Endothelial cell (in vitro differentiated cells): ENCODE data around the gene CAMKK2. TPM values are rescaled to one million over a fixed set of nuclear protein-coding genes. Genes with fewer than 3 reads are reported as not detected.

Source experiments
- DNase-seq: peaks from one replicate; pipeline ENCODE4 v3.0.0; 2021; ENCODE audit warnings: low spot score
- H3K27ac Mint-ChIP-seq: one replicate; pipeline ENCODE4 v1.8.0; 2021; ENCODE audit warnings: mixed read lengths, inconsistent platforms; ENCODE audit not compliant: unreplicated experiment
- H3K27me3 Mint-ChIP-seq: one replicate; pipeline ENCODE4 v1.8.0; 2021; ENCODE audit warnings: mild to moderate bottlenecking, moderate library complexity, mixed read lengths, inconsistent platforms; ENCODE audit not compliant: unreplicated experiment
- H3K36me3 Mint-ChIP-seq: one replicate; pipeline ENCODE4 v1.8.0; 2021; ENCODE audit warnings: mild to moderate bottlenecking, low read depth, mixed read lengths, inconsistent platforms; ENCODE audit not compliant: unreplicated experiment
- H3K4me1 Mint-ChIP-seq: one replicate; pipeline ENCODE4 v1.8.0; 2021; ENCODE audit warnings: mild to moderate bottlenecking, mixed read lengths, inconsistent platforms; ENCODE audit not compliant: unreplicated experiment
- H3K4me3 Mint-ChIP-seq: one replicate; pipeline ENCODE4 v1.8.0; 2021; ENCODE audit warnings: mild to moderate bottlenecking, mixed read lengths, inconsistent platforms; ENCODE audit not compliant: unreplicated experiment
- H3K9me3 Mint-ChIP-seq: one replicate; pipeline ENCODE4 v1.8.0; 2021; ENCODE audit warnings: mixed read lengths, inconsistent platforms; ENCODE audit not compliant: unreplicated experiment
- total RNA-seq: library from RNA; stranded (reverse); fragmentation: NEBNext Ultra II Directional; extraction: Animal tissue kit (Norgen Biotek cat#: 25700); gene quantifications from one replicate; pipeline ENCODE4 v1.2.1, GENCODE V29; 2021; ENCODE audit not compliant: unreplicated experiment
- TF ChIP-seq, protein P1 (sequence below): fragments of 200-600 bp; sonication (generic); IDR thresholded peaks from one replicate; pipeline ENCODE4 v1.5.0; 2021; ENCODE audit warnings: antibody characterized with exemption; ENCODE audit not compliant: unreplicated experiment

Gene CAMKK2
- total RNA-seq, 1 donor from 2014 or later = 44.5 TPM

GRCh38 chr12:121294151-121294889 is 2.2 kb downstream of the CAMKK2 start:
- no peak overlapping the region for H3K4me3 Mint-ChIP-seq
- H3K36me3 Mint-ChIP-seq = peaks cover 10% of the 10 kb centered on the region
- H3K9me3 Mint-ChIP-seq = no peaks in the 10 kb centered on the region
- TF ChIP-seq, protein P1, sequence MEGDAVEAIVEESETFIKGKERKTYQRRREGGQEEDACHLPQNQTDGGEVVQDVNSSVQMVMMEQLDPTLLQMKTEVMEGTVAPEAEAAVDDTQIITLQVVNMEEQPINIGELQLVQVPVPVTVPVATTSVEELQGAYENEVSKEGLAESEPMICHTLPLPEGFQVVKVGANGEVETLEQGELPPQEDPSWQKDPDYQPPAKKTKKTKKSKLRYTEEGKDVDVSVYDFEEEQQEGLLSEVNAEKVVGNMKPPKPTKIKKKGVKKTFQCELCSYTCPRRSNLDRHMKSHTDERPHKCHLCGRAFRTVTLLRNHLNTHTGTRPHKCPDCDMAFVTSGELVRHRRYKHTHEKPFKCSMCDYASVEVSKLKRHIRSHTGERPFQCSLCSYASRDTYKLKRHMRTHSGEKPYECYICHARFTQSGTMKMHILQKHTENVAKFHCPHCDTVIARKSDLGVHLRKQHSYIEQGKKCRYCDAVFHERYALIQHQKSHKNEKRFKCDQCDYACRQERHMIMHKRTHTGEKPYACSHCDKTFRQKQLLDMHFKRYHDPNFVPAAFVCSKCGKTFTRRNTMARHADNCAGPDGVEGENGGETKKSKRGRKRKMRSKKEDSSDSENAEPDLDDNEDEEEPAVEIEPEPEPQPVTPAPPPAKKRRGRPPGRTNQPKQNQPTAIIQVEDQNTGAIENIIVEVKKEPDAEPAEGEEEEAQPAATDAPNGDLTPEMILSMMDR = no peak
- no peak overlapping the region for H3K27ac Mint-ChIP-seq
- H3K4me1 Mint-ChIP-seq = peaks cover 8% of the 10 kb centered on the region
- peaks cover 6% of the 10 kb centered on the region for H3K27me3 Mint-ChIP-seq
- no peak for DNase-seq

DNA sequence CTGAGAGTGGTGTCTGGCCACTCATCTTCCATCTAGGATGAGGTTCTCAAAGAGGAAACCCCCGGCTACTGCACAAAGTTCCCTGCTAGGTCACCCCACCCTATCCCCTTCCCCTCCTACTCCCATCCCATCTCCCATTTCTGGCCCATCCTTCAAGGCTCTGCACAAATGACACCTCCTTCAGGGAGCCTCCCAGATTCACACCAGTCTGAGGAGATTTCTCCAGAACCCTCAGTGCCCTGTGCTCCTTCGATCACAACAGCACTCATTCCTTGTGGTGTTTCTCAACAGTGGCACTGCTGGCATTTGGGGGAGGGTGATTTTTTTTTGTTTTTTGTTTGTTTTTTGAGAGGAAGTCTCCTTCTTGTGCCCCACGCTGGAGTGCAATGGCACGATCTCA is 2.9 kb downstream of the CAMKK2 start:
- H3K27me3 Mint-ChIP-seq = peaks cover 6% of the 10 kb centered on the region
- H3K4me1 Mint-ChIP-seq = peaks cover 10% of the 10 kb centered on the region

DNA sequence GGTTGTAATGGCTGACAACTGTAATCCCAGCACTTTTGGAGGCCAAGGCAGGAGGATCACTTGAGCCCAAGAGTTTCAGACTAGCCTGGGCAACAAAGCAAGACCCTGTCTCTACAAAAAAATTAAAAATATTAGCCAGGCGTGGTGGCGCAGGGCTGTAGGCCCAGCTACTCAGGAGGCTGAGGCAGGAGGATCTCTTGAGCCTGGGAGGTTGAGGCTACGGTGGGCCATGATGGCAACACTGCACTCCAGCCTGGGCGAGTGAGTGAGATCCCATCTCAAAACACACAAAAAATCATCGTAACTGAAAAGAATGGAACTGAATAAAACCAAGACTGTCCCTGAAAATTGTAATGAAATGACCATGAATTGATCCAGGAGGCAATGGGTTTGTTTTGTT is 6.1 kb downstream of the CAMKK2 start:
- H3K4me1 Mint-ChIP-seq = peaks cover 8% of the 10 kb centered on the region
- TF ChIP-seq, protein P1 = no peak
- H3K36me3 Mint-ChIP-seq = peaks cover 10% of the 10 kb centered on the region
- no peak overlapping the region for H3K4me3 Mint-ChIP-seq
- no peaks in the 10 kb centered on the region for H3K9me3 Mint-ChIP-seq
- no peak for DNase-seq
- peaks cover 4% of the 10 kb centered on the region for H3K27me3 Mint-ChIP-seq
- no peak overlapping the region for H3K27ac Mint-ChIP-seq

More for the DNA sequence above, 2.9 kb downstream of the CAMKK2 start:
- Mint-ChIP-seq H3K36me3 (peaks cover 10% of the 10 kb centered on the region), H3K27ac (no peak overlapping the region), H3K9me3 (no peaks in the 10 kb centered on the region), H3K4me3 (no peak overlapping the region)
- DNase-seq = no peak
- TF ChIP-seq, protein P1 = no peak

- DNase-seq = no peak
- H3K36me3 Mint-ChIP-seq = peaks cover 10% of the 10 kb centered on the region
- TF ChIP-seq, protein P1 = no peak
- H3K4me1 Mint-ChIP-seq = peaks cover 5% of the 10 kb centered on the region
- H3K27me3 Mint-ChIP-seq = peaks cover 1% of the 10 kb centered on the region
- no peaks in the 10 kb centered on the region for H3K9me3 Mint-ChIP-seq
- no peak overlapping the region for H3K27ac Mint-ChIP-seq
- no peak overlapping the region for H3K4me3 Mint-ChIP-seq
These were observed 6.5 kb downstream of the CAMKK2 start for GRCh38 chr12:121289962-121290361.

DNA sequence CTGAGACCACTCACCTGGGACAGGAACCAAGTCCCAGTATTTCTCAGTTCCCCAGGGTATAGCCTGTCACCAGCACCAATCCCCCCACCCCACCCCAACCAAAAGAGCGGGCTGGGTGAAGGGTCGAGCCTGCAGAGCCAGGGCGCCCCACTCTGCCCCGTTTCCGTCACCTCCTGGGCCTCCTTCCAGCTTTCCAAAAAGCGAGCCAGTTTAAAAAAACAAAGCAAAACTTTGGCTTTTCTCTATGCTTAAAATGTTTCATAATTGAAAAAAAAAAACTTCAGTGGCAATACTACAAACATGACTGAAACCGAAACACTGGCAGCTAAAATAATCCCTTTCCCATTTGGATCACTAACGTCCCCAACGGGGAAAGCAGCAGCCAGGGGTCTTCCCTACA is 7.5 kb downstream of the CAMKK2 start:
- Mint-ChIP-seq H3K27ac (no peak overlapping the region), H3K4me3 (no peak overlapping the region), H3K9me3 (no peaks in the 10 kb centered on the region), H3K4me1 (peaks cover 5% of the 10 kb centered on the region), H3K27me3 (peaks cover 1% of the 10 kb centered on the region), H3K36me3 (peaks cover 10% of the 10 kb centered on the region)
- TF ChIP-seq, protein P1 = no peak
- DNase-seq = no peak
